Measurements from ENCODE around the gene PPP4R4.

DNA sequence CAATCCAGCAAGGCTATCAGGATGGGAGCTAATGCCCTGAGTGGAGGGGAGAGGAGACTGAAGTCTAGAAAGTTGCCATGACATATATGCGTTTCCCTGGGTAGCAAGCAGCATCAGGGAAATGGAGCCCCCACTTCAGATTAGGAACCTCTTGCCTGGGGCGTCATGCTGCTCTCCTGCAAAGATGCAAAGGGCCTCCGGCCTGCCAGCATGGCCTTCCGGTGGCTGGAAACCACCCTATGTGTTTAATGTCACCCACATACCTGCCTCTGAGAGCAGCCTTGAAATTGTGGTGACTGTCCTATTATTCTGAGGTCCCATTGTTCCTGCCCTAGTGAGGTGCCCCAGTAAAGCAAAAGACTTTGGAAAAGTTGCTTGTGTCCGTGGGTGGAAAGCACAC is 34.7 kb upstream of the PPP4R4 start:
- no peak for TF ChIP-seq CTCF (IDR thresholded peaks at IDR 0.05)
- TF ChIP-seq POLR2A (IDR thresholded peaks at IDR 0.05), result no peak
